ENCODE results near the gene ARL6IP5. TPM values are rescaled to one million over a fixed set of nuclear protein-coding genes. Genes with fewer than 3 reads are reported as not detected.

The ARL6IP5 gene, protein sequence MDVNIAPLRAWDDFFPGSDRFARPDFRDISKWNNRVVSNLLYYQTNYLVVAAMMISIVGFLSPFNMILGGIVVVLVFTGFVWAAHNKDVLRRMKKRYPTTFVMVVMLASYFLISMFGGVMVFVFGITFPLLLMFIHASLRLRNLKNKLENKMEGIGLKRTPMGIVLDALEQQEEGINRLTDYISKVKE
- 100 to 1,000 TPM; 132 to 203 TPM for total RNA-seq

DNA sequence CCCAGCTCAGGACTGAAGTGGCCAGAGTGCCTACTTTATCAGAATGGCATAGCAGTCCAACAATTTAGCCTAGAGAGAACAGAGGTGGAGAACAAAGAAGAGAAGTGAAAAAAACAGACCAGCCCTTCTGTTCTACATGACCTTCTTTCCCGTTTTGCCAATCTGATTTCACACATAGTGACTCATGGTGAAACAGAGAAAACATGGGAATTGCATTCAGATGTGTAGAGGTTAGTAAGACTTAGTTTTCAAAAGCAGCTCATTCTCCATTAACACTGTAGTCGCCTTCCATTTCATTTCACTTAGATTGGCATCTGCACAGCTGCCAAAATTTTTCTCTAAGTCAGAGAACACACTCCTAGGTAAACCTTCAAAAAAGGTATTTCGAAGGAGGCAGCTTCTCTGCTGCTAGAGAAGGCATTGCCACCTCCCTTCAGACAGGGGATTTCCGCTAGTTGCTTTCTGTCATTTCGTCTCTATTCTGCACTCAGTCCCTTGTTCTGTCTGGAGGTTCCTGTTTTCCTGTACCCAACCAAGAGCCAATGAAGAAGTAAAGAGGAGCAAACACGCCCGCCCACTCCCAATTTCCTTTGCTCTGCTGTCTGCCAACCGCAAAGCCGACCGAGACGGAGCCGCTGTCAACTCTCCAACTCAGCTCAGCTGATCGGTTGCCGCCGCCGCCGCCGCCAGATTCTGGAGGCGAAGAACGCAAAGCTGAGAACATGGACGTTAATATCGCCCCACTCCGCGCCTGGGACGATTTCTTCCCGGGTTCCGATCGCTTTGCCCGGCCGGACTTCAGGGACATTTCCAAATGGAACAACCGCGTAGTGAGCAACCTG is at the start of gene ARL6IP5:
TSS of gene ARL6IP5 (plus strand) at position 612 of the 842 bp plus-strand sequence. CDS start at position 723, 111 bp downstream.
- peak; percentile 59 for ATAC-seq
- H3K4me3 Mint-ChIP-seq = peak within 1 kb of the TSS; percentile 97
- no peaks in the 10 kb centered on the region for H3K9me3 Mint-ChIP-seq (ENCODE audit: low read depth)
- CTCF ChIA-PET = interaction anchor here (0.6 to 8.8 kb wide), 7 partner anchors 9 to 242 kb away, joined by 3 to 49 read pairs (median 3); partner anchors contain the start of gene TMF1
- peaks cover 35% of the 10 kb centered on the region for H3K36me3 Mint-ChIP-seq
- H3K27ac Mint-ChIP-seq = peak within 1 kb of the TSS; percentile 94
- peaks cover 55% of the 10 kb centered on the region for H3K4me1 Mint-ChIP-seq
- no peaks in the 10 kb centered on the region for H3K27me3 Mint-ChIP-seq
- DNase-seq = peak; percentile 97

GRCh38 chr3:69044608-69045007 is 40.1 kb upstream of the ARL6IP5 start:
- no peaks in the 10 kb centered on the region for H3K27me3 Mint-ChIP-seq
- no peak for DNase-seq
- ATAC-seq = no peak
- no peak overlapping the region for H3K27ac Mint-ChIP-seq
- no peak overlapping the region for H3K4me3 Mint-ChIP-seq
- H3K36me3 Mint-ChIP-seq = peaks cover 50% of the 10 kb centered on the region
- CTCF ChIA-PET = interaction anchor here (0.7 to 1.1 kb wide), 4 partner anchors 11 to 117 kb away, joined by 3 to 4 read pairs (median 3); no protein-coding TSS in a partner anchor
- H3K9me3 Mint-ChIP-seq (ENCODE audit: low read depth) = no peaks in the 10 kb centered on the region
- H3K4me1 Mint-ChIP-seq = peaks cover 33% of the 10 kb centered on the region

DNA sequence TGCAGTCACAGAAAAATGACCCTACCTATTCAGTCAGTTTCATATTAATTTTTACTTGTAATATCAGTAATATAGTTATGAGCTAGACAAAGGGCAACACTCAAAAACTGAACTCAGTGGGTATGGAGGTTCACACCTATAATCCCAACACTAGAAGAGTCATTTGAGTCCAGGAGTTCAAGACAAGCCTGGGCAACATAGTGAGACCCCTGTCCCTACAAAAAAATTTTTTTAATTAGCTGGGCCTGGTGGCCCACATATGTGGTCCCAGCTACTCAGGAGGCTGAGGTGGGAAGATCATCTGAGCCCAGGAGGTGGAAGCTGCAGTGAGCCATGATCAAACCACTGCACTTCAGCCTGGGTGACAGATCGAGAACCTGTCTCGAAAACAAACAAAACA is 35.7 kb upstream of the ARL6IP5 start:
- H3K27ac Mint-ChIP-seq = no peak overlapping the region
- H3K4me3 Mint-ChIP-seq = peak overlapping the region; percentile 53
- CTCF ChIA-PET = interaction anchor here (1.0 kb wide), 1 partner anchor 12 kb away, joined by 4 read pairs; no protein-coding TSS in a partner anchor

GRCh38 chr3:69051756-69052471 is 32.8 kb upstream of the ARL6IP5 start, which contains the start of gene TMF1:
Gene TMF1 (minus strand): TSS chr3:69052333. CDS start chr3:69052086, 247 bp downstream.
- Mint-ChIP-seq H3K27ac (peak within 1 kb of the TSS; percentile 95), H3K4me3 (peak within 1 kb of the TSS; percentile 94), H3K36me3 (peaks cover 46% of the 10 kb centered on the region), H3K4me1 (peaks cover 49% of the 10 kb centered on the region), H3K27me3 (no peaks in the 10 kb centered on the region), H3K9me3 (ENCODE audit: low read depth) (no peaks in the 10 kb centered on the region)
- CTCF ChIA-PET = interaction anchor here (1.1 to 4.8 kb wide), 9 partner anchors 9 to 254 kb away, joined by 4 to 49 read pairs (median 7); partner anchors contain the start of gene ARL6IP5
- peak; percentile 95 for ATAC-seq
- peak; percentile 99 for DNase-seq

More for the DNA sequence above, 35.7 kb upstream of the ARL6IP5 start:
- Mint-ChIP-seq H3K36me3 (peaks cover 42% of the 10 kb centered on the region), H3K4me1 (peaks cover 52% of the 10 kb centered on the region), H3K9me3 (ENCODE audit: low read depth) (no peaks in the 10 kb centered on the region), H3K27me3 (no peaks in the 10 kb centered on the region)
- DNase-seq = no peak
- no peak for ATAC-seq

GRCh38 chr3:69052472-69052898 is 32.3 kb upstream of the ARL6IP5 start:
- no peaks in the 10 kb centered on the region for H3K27me3 Mint-ChIP-seq
- peaks cover 50% of the 10 kb centered on the region for H3K4me1 Mint-ChIP-seq
- CTCF ChIA-PET = interaction anchor here (1.1 to 4.8 kb wide), 9 partner anchors 10 to 253 kb away, joined by 4 to 49 read pairs (median 7); partner anchors contain the start of gene ARL6IP5
- ATAC-seq (peak; percentile 13), DNase-seq (no peak)
- no peaks in the 10 kb centered on the region for H3K9me3 Mint-ChIP-seq (ENCODE audit: low read depth)
- peak overlapping the region; percentile 95 for H3K27ac Mint-ChIP-seq
- H3K4me3 Mint-ChIP-seq = peak overlapping the region; percentile 94
- peaks cover 47% of the 10 kb centered on the region for H3K36me3 Mint-ChIP-seq

DNA sequence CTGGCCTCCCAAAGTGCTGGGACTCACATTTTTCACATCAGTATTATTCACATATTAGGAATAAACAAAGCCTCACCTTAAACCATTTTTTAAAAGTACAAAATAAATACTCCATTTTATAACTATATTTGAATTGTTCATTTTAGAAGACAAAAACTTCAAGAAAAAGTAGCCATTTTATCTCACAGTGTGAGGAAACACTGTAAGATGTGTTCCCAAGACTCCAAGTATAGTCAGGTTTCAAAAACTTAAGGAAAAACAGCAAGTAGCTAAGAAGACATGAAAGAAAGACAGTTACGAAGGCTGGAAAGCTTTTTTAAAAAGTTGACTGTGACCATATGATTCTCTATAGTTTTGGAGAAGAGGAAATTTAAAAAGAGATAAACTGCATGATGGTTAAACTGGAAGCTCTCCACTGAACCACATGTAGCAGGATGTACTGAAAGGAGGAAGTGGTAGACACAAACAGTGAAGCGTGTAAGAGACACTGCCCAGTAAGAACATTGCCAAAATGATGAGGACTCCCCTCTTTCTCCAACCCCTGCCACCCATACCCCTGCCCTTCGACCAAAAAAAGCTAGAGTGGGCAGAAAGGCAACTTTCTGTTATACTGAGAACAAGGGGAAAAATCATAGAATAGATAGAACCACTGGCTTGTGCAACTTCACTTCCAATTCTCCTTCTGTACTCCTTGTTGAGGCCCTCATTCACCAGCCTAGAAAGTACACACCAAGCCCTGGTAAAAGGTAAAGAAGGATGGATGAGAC is 26.4 kb upstream of the ARL6IP5 start:
- peak; percentile 97 for ATAC-seq
- Mint-ChIP-seq H3K4me1 (peaks cover 52% of the 10 kb centered on the region), H3K9me3 (ENCODE audit: low read depth) (peaks cover 3% of the 10 kb centered on the region), H3K36me3 (peaks cover 73% of the 10 kb centered on the region), H3K27me3 (no peaks in the 10 kb centered on the region), H3K27ac (peak overlapping the region; percentile 88), H3K4me3 (peak overlapping the region; percentile 11)
- DNase-seq = peak; percentile 58
- CTCF ChIA-PET = interaction anchor here (1.1 to 1.7 kb wide), 5 partner anchors 20 to 31 kb away, joined by 3 to 5 read pairs (median 4); no protein-coding TSS in a partner anchor

- Mint-ChIP-seq H3K36me3 (peaks cover 74% of the 10 kb centered on the region), H3K9me3 (ENCODE audit: low read depth) (peaks cover 3% of the 10 kb centered on the region), H3K4me3 (no peak overlapping the region), H3K4me1 (peaks cover 54% of the 10 kb centered on the region), H3K27ac (peak overlapping the region; percentile 88), H3K27me3 (no peaks in the 10 kb centered on the region)
- CTCF ChIA-PET = interaction anchor here (1.2 to 1.7 kb wide), 3 partner anchors 19 to 28 kb away, joined by 3 to 5 read pairs (median 4); no protein-coding TSS in a partner anchor
- DNase-seq (no peak), ATAC-seq (no peak)
These were observed 25.9 kb upstream of the ARL6IP5 start for GRCh38 chr3:69058947-69059224.

DNA sequence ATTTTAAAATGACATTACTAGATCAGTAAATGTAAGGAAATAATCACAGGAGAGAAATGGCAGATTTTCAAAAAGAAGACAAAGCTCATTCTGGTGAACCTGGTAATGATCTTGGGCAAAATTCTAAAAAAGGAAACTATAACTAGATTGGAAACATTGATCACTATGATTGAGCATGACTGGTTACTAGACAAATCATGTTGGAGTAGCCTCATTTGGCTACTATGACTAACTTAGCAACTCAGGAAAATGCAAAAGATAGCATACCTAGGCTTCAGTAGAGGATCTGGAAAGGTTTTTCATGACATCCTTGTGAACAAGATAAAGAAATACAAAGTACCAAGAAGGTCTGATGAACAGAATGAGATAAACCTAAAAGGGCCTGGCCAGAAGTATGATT is 25.0 kb upstream of the ARL6IP5 start:
- peak overlapping the region; percentile 88 for H3K27ac Mint-ChIP-seq
- peaks cover 3% of the 10 kb centered on the region for H3K9me3 Mint-ChIP-seq (ENCODE audit: low read depth)
- CTCF ChIA-PET = interaction anchor here (1.3 to 1.7 kb wide), 3 partner anchors 17 to 27 kb away, joined by 3 to 4 read pairs (median 3); no protein-coding TSS in a partner anchor
- DNase-seq (no peak), ATAC-seq (peak; percentile 27)
- H3K4me1 Mint-ChIP-seq = peaks cover 62% of the 10 kb centered on the region
- H3K36me3 Mint-ChIP-seq = peaks cover 75% of the 10 kb centered on the region
- H3K4me3 Mint-ChIP-seq = no peak overlapping the region
- H3K27me3 Mint-ChIP-seq = no peaks in the 10 kb centered on the region

- H3K27ac Mint-ChIP-seq = peak overlapping the region; percentile 86
- peaks cover 61% of the 10 kb centered on the region for H3K36me3 Mint-ChIP-seq
- CTCF ChIA-PET = interaction anchor here (0.7 to 3.3 kb wide), 9 partner anchors 10 to 138 kb away, joined by 3 to 13 read pairs (median 4); partner anchors contain the start of genes ARL6IP5 and TMF1
- H3K4me1 Mint-ChIP-seq = peaks cover 69% of the 10 kb centered on the region
- peak overlapping the region; percentile 61 for H3K4me3 Mint-ChIP-seq
- ATAC-seq = no peak
- H3K9me3 Mint-ChIP-seq (ENCODE audit: low read depth) = peaks cover 3% of the 10 kb centered on the region
- H3K27me3 Mint-ChIP-seq = no peaks in the 10 kb centered on the region
- no peak for DNase-seq
These were observed 21.1 kb upstream of the ARL6IP5 start for GRCh38 chr3:69063636-69064035.

- CTCF ChIA-PET = interaction anchor here (0.9 to 3.3 kb wide), 5 partner anchors 8 to 27 kb away, joined by 5 to 13 read pairs (median 6); partner anchors contain the start of genes ARL6IP5 and TMF1
- H3K27ac Mint-ChIP-seq = peak overlapping the region; percentile 86
These were observed 19.3 kb upstream of the ARL6IP5 start for GRCh38 chr3:69065318-69065964.

DNA sequence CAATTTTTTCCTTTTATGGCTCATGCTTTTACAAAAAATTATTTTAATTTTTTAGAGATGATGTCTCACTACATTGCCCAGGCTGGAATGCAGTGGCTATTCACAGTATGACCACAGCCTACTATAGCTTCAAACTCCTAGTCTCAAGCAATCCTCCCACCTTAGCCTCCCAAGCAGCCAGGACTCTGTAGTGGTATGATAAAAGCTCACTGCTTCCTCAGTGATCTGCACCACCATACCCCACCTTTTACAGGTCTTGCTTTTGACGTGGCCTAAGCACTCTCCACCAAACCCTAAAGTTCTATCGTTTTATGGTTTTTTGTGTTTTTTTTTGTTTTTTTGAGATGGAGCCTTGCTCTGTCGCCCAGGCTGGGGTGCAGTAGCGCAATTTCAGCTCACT is 18.6 kb upstream of the ARL6IP5 start:
- H3K27ac Mint-ChIP-seq = peak overlapping the region; percentile 86
- H3K27me3 Mint-ChIP-seq = no peaks in the 10 kb centered on the region
- H3K4me3 Mint-ChIP-seq = peak overlapping the region; percentile 37
- CTCF ChIA-PET = interaction anchor here (0.9 kb wide), 1 partner anchor 9 kb away, joined by 6 read pairs; no protein-coding TSS in a partner anchor
- no peak for DNase-seq
- ATAC-seq = peak; percentile 56
- peaks cover 50% of the 10 kb centered on the region for H3K36me3 Mint-ChIP-seq
- peaks cover 64% of the 10 kb centered on the region for H3K4me1 Mint-ChIP-seq
- H3K9me3 Mint-ChIP-seq (ENCODE audit: low read depth) = no peaks in the 10 kb centered on the region

More at GRCh38 chr3:69065318-69065964, 19.3 kb upstream of the ARL6IP5 start:
- Mint-ChIP-seq H3K9me3 (ENCODE audit: low read depth) (peaks cover 3% of the 10 kb centered on the region), H3K27me3 (no peaks in the 10 kb centered on the region), H3K4me3 (peak overlapping the region; percentile 37), H3K4me1 (peaks cover 62% of the 10 kb centered on the region), H3K36me3 (peaks cover 50% of the 10 kb centered on the region)
- ATAC-seq (peak; percentile 77), DNase-seq (peak; percentile 64)

All from activated CD8-positive, alpha-beta memory T cell treated with anti-CD3 and anti-CD28 coated beads, Interleukin-2, amount 10 ng/mL, durations not matched to agents 7 days and 5 days (primary cell).